Thoracic aorta (tissue), 2 donors: ENCODE results near the gene POLR2M. TPM values are rescaled to one million over a fixed set of nuclear protein-coding genes. Genes with fewer than 3 reads are reported as not detected.

ENCODE experiments used
- ATAC-seq: fragments of 150-250 bp; one replicate; pipeline ENCODE4 v1.8.0; 2017; ENCODE audit warnings: low read depth; ENCODE audit not compliant: insufficient number of reproducible peaks, low FRiP score
- DNase-seq: peaks from one replicate; pipeline ENCODE4 v3.0.0-alpha.2; 2020; ENCODE audit warnings: low spot score
- H3K27ac ChIP-seq, 2 donors: fragments of 200-600 bp; sonication (generic); 1 replicate in 1 of 2; 2 replicates in 1 of 2; pipeline ENCODE4 v1.5.1; 2016; ENCODE audit warnings: mild to moderate bottlenecking in 2 of 2, moderate library complexity in 2 of 2
- H3K27me3 ChIP-seq: fragments of 200-600 bp; sonication (generic); replicated peaks from 2 replicates; pipeline ENCODE4 v1.6.0; 2016; ENCODE audit warnings: mild to moderate bottlenecking; ENCODE audit not compliant: insufficient read depth
- H3K36me3 ChIP-seq: fragments of 200-600 bp; sonication (generic); one replicate; pipeline ENCODE4 v1.5.1; 2016
- H3K4me1 ChIP-seq, 2 donors: fragments of 200-600 bp; sonication (generic); 1 replicate in 1 of 2; 2 replicates in 1 of 2; pipeline versions ENCODE4 v1.5.1 to v1.6.0; 2016; ENCODE audit warnings: low read depth in 2 of 2, mild to moderate bottlenecking in 1 of 2; ENCODE audit not compliant: control insufficient read depth in 1 of 2
- H3K4me3 ChIP-seq: fragments of 200-600 bp; sonication (generic); 2 replicates; pipeline ENCODE4 v1.5.1; 2016; ENCODE audit warnings: mild to moderate bottlenecking
- H3K9me3 ChIP-seq: fragments of 200-600 bp; sonication (generic); 2 replicates; pipeline ENCODE4 v1.5.1; 2016
- total RNA-seq, 2 donors: library from RNA; depleted of rRNA; stranded (reverse); fragments of >200 nt; gene quantifications; one replicate each; pipeline versions ENCODE4 v1.1.0 to v1.2.3, GENCODE V29; 2016
- TF ChIP-seq, protein P1 (sequence below): fragments of 200-600 bp; sonication (generic); IDR thresholded peaks from one replicate; pipeline ENCODE4 v1.5.1; 2019; ENCODE audit warnings: antibody characterized with exemption

The POLR2M gene
- total RNA-seq, 2 donors from 2014 or later: 90.2 to 199 TPM

DNA sequence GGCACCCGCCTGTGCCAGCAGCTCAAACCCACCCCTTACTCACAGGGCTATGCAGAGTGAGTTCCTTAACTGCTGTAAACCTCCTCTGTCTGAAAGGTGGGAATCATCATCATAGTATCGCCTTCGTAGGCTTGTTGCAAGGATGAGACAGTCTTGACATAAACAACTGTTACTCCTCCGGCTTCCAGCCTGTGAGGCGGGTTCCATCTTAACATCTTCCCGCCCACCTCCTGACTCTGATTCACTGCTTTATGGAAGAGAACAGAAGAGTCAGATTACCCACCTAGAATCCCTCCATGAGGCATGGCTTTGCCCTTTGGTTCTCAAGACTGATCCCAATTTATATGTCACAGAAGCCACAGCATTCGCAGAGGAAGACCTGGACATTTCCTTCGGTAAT lies 21.9 kb downstream of the POLR2M start:
- no peak overlapping the region for H3K4me3 ChIP-seq
- no peak for DNase-seq
- H3K9me3 ChIP-seq: no peaks in the 10 kb centered on the region

GRCh38 chr15:57730876-57731275 lies 24.4 kb downstream of the POLR2M start:
- Histone ChIP-seq H3K4me3 (no peak overlapping the region), H3K9me3 (no peaks in the 10 kb centered on the region), H3K4me1 (no peaks in the 10 kb centered on the region), H3K27ac (no peak overlapping the region), H3K36me3 (no peaks in the 10 kb centered on the region), H3K27me3 (no peaks in the 10 kb centered on the region)
- DNase-seq: no peak
- ATAC-seq: no peak
- TF ChIP-seq, protein P1, sequence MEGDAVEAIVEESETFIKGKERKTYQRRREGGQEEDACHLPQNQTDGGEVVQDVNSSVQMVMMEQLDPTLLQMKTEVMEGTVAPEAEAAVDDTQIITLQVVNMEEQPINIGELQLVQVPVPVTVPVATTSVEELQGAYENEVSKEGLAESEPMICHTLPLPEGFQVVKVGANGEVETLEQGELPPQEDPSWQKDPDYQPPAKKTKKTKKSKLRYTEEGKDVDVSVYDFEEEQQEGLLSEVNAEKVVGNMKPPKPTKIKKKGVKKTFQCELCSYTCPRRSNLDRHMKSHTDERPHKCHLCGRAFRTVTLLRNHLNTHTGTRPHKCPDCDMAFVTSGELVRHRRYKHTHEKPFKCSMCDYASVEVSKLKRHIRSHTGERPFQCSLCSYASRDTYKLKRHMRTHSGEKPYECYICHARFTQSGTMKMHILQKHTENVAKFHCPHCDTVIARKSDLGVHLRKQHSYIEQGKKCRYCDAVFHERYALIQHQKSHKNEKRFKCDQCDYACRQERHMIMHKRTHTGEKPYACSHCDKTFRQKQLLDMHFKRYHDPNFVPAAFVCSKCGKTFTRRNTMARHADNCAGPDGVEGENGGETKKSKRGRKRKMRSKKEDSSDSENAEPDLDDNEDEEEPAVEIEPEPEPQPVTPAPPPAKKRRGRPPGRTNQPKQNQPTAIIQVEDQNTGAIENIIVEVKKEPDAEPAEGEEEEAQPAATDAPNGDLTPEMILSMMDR: no peak

More for the DNA sequence above, 21.9 kb downstream of the POLR2M start:
- ATAC-seq: no peak
- H3K36me3 ChIP-seq: no peaks in the 10 kb centered on the region
- no peaks in the 10 kb centered on the region for H3K27me3 ChIP-seq
- no peaks in the 10 kb centered on the region for H3K4me1 ChIP-seq
- TF ChIP-seq, protein P1: no peak
- no peak overlapping the region for H3K27ac ChIP-seq

- Histone ChIP-seq H3K36me3 (no peaks in the 10 kb centered on the region), H3K4me3 (no peak overlapping the region), H3K27me3 (no peaks in the 10 kb centered on the region), H3K4me1 (no peaks in the 10 kb centered on the region), H3K27ac (no peak overlapping the region), H3K9me3 (no peaks in the 10 kb centered on the region)
- ATAC-seq (no peak), DNase-seq (no peak)
- TF ChIP-seq, protein P1: no peak
Measured at GRCh38 chr15:57731530-57732103, 25.1 kb downstream of the POLR2M start.

GRCh38 chr15:57732526-57733331 lies 26.2 kb downstream of the POLR2M start:
- Histone ChIP-seq H3K36me3 (no peaks in the 10 kb centered on the region), H3K27me3 (no peaks in the 10 kb centered on the region), H3K9me3 (no peaks in the 10 kb centered on the region), H3K27ac (no peak overlapping the region), H3K4me1 (no peaks in the 10 kb centered on the region), H3K4me3 (no peak overlapping the region)
- DNase-seq (no peak), ATAC-seq (no peak)
- TF ChIP-seq, protein P1: peak; percentile 76

DNA sequence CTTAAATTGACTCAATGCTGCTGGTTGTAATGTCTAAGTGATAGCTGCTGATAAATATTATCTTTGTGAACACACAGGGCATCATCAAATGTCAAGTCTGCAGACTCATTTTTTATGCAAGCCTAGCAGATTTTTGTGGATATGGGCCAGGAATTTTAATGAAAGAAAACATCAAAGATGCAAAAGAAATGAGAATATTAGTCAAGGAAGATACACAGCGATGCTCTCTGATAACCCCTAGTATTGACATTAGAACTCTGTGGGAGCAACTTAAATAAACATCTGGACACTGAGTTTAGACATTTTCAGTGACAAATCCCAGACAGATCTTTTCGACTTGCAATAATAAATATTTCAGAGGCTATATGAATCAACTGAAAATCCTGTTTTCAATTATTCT lies 28.3 kb downstream of the POLR2M start:
- no peak overlapping the region for H3K4me3 ChIP-seq

More for the DNA sequence above, 28.3 kb downstream of the POLR2M start:
- Histone ChIP-seq H3K27ac (no peak overlapping the region), H3K4me1 (no peaks in the 10 kb centered on the region), H3K9me3 (no peaks in the 10 kb centered on the region), H3K36me3 (no peaks in the 10 kb centered on the region), H3K27me3 (no peaks in the 10 kb centered on the region)
- ATAC-seq (no peak), DNase-seq (no peak)
- TF ChIP-seq, protein P1: no peak
